Measurements from ENCODE around the gene NPDC1.
"Not testable (repeated sequence)": the region's sequence is repeated elsewhere in the genome, so short reads cannot be mapped to it uniquely, and the experiment has no call there.

The NPDC1 gene

DNA sequence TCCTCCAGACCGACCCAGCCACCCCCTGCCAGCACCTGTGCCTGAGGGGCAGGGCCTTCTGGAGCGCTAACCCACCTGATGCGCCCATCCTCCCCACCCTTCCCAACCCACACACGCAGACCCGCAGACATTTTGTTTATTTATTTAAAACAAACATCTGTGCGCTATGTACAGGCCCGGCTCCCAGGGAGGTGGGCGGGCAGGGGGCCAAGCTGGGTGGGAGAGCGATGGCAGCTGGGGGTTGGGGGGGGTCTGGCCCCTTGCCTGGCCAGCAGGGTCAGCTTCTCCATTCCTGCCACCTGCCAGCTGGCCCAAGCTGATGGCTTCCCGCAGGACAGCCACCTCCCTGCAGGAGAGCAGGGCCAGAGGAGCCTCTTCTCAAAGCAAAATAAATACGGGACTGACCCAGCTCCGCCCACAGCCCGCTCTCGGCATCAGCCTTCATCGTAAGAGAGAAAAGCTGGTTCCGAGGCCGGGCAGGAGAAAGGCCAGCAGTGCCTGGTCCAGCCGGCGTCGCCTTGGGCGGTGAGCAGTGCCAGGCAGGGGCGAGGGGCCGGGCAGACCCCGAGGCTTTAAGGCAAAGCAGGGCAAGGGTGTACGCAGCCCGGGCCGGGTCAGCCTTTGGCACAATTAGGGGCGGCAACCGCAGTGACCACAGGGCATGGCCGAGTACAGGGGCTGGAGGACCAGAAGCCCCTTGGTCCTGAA lies 38.7 kb downstream of the NPDC1 start:
- H3K9me3 ChIP-seq = 0 out of 2 replicates have a peak, but pooled peaks cover 6% of the 10 kb centered on the region
- no peaks in the 10 kb centered on the region for H3K27me3 ChIP-seq (ENCODE audit: low read depth)
- DNase-seq (ENCODE audit: low spot score in 2 of 2) = no peak
- no peak overlapping the region for H3K4me3 ChIP-seq
- no peaks in the 10 kb centered on the region for H3K36me3 ChIP-seq (replicated peaks)
- in situ Hi-C loops (cut with MboI; ENCODE audit: low sequenced_read_pairs) = no loop called here
- H3K4me1 ChIP-seq = no peaks in the 10 kb centered on the region

DNA sequence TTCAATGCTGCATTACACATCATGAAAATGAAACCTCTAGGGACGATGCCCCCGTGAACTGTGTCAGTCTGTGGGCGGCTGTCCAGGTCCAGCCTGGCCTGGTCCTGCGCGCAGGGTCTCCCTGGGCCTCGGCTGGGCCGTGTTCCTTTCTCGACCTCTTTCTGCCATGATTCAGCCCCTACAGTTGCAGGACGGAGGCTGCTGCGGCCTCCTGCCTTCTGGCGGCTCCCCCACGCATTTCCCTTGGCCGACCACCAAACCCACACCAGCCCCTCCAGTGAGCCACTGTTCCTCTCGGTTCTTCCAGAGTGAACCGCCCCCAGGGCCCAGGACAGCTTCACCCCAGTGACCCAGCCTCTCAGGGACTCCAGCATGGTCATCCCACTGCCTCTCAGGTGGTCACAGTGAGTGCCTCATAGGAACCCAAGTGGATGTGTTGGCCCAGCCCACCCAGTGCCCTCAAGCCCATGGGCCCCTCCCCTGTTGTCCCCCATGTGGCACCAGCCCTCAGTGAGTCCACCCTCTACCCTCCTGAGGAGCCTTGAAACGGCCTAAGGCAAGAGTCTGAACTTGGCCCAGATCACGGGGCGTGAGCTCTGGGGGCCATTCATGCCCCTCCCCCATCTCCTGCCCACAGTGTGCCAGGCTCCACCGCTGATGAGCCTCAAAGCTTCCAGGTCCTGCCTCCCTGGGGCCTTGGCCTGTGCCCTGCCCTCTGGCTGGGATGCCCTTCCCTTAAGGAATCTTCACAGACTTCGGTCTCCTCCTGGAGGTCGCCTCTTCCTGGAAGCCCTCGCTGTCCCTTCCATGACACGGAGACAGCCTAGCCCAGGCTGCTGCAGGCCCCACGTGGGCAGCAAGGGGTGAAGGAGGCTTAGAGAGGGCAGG lies 39.6 kb downstream of the NPDC1 start:
- no peak overlapping the region for H3K4me3 ChIP-seq
- no peak for DNase-seq (ENCODE audit: low spot score in 2 of 2)

DNA sequence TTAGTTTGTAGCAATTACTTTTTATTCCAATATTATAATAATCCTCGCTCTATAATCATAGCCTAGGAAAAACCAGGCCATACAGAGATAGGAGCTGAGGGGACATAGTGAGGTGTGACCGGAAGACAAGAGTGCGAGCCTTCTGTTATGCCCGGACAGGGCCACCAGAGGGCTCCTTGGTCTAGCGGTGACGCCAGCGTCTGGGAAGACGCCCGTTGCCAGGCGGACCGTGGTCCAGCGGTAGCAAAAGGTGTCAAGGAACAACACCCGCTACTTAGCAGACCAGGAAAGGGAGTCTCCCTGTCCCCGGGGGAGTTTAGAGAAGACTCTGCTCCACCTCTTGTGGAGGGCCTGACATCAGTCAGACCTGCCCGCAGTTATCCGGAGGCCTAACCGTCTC lies 41.7 kb downstream of the NPDC1 start:
- H3K36me3 ChIP-seq (replicated peaks); H3K9me3 ChIP-seq; in situ Hi-C loops (cut with MboI; ENCODE audit: low sequenced_read_pairs); H3K27me3 ChIP-seq (ENCODE audit: low read depth); H3K4me1 ChIP-seq; H3K4me3 ChIP-seq: not testable (repeated sequence)
- DNase-seq (ENCODE audit: low spot score in 2 of 2) = peak in 1 of 2 experiments; percentile 65

More for the DNA sequence above, 39.6 kb downstream of the NPDC1 start:
- in situ Hi-C loops (cut with MboI; ENCODE audit: low sequenced_read_pairs) = no loop called here
- Histone ChIP-seq H3K27me3 (ENCODE audit: low read depth) (no peaks in the 10 kb centered on the region), H3K36me3 (replicated peaks) (no peaks in the 10 kb centered on the region), H3K4me1 (no peaks in the 10 kb centered on the region), H3K9me3 (0 out of 2 replicates have a peak, but pooled peaks cover 6% of the 10 kb centered on the region)

DNA sequence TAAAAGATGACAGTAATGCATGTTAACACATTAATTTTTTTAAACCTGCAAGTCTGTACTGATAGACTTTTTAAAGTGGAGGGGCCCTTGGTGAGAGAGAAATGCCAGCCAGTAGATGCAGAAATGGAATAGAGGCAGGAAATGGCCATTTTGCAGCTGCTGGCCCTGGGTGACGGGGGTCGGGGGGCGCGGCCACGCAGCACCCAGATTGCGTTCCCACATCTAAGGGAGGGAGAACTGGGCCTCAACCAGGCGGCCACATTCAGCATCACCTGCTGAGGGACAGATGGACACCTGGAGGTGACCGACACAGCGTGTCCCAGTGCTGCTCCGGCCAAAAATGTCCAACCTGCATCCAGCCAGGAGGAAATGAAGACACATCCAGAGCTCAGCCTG lies 43.3 kb downstream of the NPDC1 start:
- in situ Hi-C loops (cut with MboI; ENCODE audit: low sequenced_read_pairs) = no loop called here

DNA sequence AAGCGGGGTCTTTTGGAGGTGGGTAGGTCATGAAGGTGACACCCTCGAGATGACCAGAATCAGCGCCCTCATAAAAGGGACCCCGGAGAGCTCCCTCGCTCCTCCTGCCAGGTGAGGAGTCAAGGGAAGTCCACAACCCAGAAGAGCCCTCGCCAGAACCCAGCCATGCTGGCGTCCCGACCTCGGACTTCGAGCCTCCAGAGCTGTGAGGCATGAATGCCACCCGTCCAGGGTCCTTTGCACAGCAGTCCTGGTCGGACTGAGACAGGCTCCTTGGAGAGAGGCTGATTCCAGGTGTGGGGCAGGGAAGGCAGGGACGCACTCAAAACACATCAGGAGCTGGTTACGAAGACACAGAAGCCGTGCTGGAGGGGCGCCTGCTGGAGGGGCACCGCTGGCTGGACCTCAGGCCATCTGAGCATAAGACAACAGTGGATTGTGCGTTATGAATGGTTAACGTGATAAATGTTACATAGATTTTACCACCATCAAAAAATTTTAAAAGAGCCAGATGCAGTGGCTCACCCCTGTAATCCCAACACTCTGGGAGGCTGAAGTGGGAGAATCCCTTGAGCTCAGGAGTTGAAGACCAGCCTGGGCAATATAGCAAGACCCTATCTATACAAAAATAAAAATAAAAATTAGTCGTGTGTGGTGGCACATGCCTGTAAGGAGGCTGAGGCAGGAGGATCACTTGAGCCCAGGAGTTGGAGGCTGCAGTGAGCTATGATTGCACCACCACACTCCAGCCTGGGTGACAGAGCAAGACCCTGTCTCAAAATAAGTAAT lies 43.9 kb downstream of the NPDC1 start:
- H3K27me3 ChIP-seq (ENCODE audit: low read depth) = no peaks in the 10 kb centered on the region; the same call in 1 of the 2 replicates
- no peaks in the 10 kb centered on the region for H3K36me3 ChIP-seq (replicated peaks)
- no peak for DNase-seq (ENCODE audit: low spot score in 2 of 2)
- 0 out of 2 replicates have a peak, but pooled peaks cover 6% of the 10 kb centered on the region for H3K9me3 ChIP-seq
- H3K4me1 ChIP-seq = no peaks in the 10 kb centered on the region
- H3K4me3 ChIP-seq = no peak overlapping the region
- in situ Hi-C loops (cut with MboI; ENCODE audit: low sequenced_read_pairs) = no loop called here

More for the DNA sequence above, 43.3 kb downstream of the NPDC1 start:
- no peaks in the 10 kb centered on the region for H3K36me3 ChIP-seq (replicated peaks)
- no peak for DNase-seq (ENCODE audit: low spot score in 2 of 2)
- H3K4me3 ChIP-seq = no peak overlapping the region
- 0 out of 2 replicates have a peak, but pooled peaks cover 6% of the 10 kb centered on the region for H3K9me3 ChIP-seq
- no peaks in the 10 kb centered on the region for H3K4me1 ChIP-seq
- H3K27me3 ChIP-seq (ENCODE audit: low read depth) = no peaks in the 10 kb centered on the region; the same call in 1 of the 2 replicates

DNA sequence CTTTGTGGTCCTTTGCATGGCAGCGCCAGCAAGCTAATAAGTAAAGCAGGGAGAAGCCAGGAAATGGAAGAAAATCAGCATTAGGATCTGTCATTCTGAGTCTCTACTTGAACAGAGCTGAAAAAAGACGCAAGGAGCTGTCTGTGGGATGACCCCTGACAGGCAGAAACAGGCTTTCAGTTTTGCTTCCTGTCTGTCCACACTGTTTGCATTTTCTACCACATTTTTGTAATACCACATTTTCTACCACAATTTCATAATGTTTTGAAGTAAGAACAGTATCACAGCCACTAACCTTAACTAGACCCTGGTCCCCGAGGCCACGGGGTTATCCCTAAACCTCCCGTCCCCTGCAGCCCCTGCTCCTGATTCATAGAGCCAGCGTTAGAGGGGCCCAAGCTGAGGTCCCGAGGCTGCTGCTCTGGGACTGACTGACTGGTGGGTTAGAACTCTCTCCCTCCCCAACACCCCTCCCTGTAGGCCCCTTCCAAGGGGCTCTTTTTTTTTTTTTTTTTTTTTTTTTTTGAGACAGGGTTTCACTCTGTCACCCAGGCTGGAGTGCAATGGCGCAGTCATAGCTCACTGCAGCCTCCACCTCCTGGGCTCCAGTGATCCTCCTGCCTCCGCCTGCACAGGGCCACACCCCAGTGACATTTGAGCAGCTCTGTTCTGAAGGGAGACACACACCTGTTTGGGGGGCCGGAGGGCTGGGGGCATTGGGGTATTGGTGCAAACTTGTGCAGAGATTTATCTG lies 45.6 kb downstream of the NPDC1 start:
- no peak overlapping the region for H3K4me3 ChIP-seq
- no peak for DNase-seq (ENCODE audit: low spot score in 2 of 2)

DNA sequence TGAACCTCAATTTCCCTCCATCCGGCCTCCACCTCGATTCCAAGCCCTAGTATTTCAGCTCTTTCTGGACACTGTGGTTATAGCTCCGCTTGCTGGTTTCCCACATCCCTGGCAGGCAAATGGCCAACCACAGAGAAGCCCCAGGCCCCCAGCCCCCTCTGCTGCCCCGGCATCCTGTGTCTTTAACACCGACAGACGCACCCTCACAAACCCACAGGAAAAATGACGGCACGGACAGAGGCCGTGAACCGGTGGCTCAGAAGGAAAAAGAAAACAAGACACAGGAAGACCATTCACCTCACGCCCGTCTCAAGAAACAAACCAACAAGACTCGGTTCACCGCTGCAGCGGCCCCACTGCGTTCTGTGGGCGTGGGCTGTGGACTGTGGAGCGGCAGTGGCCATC lies 48.1 kb downstream of the NPDC1 start:
- no peaks in the 10 kb centered on the region; the same call in 1 of the 2 replicates for H3K27me3 ChIP-seq (ENCODE audit: low read depth)
- in situ Hi-C loops (cut with MboI; ENCODE audit: low sequenced_read_pairs) = no loop called here
- peak in 1 of 2 experiments; percentile 30 for DNase-seq (ENCODE audit: low spot score in 2 of 2)

More for the DNA sequence above, 45.6 kb downstream of the NPDC1 start:
- Histone ChIP-seq H3K27me3 (ENCODE audit: low read depth) (no peaks in the 10 kb centered on the region; the same call in 1 of the 2 replicates), H3K4me1 (peaks cover 4% of the 10 kb centered on the region; the same call in 1 of the 2 replicates), H3K9me3 (0 out of 2 replicates have a peak, but pooled peaks cover 6% of the 10 kb centered on the region), H3K36me3 (replicated peaks) (no peaks in the 10 kb centered on the region)
- in situ Hi-C loops (cut with MboI; ENCODE audit: low sequenced_read_pairs) = no loop called here

DNA sequence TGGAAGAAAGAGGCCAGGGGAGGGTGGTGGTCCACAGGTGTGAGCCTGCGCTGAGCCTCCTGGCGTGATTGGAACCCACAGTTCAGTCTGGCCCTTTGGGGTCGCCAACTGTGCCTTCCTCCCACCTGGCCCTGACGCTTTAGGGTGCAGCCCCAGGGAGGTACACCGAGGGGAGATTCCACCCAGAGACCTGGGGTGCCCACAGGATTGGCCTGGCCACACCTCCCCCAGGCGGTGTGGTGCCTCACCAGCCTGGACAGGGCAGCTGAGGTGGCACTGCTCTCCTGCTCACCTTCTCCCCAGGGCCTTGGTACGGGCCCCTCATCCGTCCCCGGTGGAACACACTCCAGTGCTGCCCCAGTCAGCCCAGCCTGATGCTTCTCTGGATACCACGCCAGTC lies 48.6 kb downstream of the NPDC1 start:
- H3K4me1 ChIP-seq = peaks cover 4% of the 10 kb centered on the region; the same call in 1 of the 2 replicates
- H3K36me3 ChIP-seq (replicated peaks) = peaks cover 16% of the 10 kb centered on the region
- no peak for DNase-seq (ENCODE audit: low spot score in 2 of 2)
- H3K27me3 ChIP-seq (ENCODE audit: low read depth) = no peaks in the 10 kb centered on the region; the same call in 1 of the 2 replicates
- H3K9me3 ChIP-seq = no peaks in the 10 kb centered on the region
- H3K4me3 ChIP-seq = no peak overlapping the region
- in situ Hi-C loops (cut with MboI; ENCODE audit: low sequenced_read_pairs) = no loop called here

More for the DNA sequence above, 48.1 kb downstream of the NPDC1 start:
- H3K9me3 ChIP-seq = no peaks in the 10 kb centered on the region
- H3K4me3 ChIP-seq = no peak overlapping the region
- peaks cover 4% of the 10 kb centered on the region; the same call in 1 of the 2 replicates for H3K4me1 ChIP-seq
- H3K36me3 ChIP-seq (replicated peaks) = peaks cover 16% of the 10 kb centered on the region

DNA sequence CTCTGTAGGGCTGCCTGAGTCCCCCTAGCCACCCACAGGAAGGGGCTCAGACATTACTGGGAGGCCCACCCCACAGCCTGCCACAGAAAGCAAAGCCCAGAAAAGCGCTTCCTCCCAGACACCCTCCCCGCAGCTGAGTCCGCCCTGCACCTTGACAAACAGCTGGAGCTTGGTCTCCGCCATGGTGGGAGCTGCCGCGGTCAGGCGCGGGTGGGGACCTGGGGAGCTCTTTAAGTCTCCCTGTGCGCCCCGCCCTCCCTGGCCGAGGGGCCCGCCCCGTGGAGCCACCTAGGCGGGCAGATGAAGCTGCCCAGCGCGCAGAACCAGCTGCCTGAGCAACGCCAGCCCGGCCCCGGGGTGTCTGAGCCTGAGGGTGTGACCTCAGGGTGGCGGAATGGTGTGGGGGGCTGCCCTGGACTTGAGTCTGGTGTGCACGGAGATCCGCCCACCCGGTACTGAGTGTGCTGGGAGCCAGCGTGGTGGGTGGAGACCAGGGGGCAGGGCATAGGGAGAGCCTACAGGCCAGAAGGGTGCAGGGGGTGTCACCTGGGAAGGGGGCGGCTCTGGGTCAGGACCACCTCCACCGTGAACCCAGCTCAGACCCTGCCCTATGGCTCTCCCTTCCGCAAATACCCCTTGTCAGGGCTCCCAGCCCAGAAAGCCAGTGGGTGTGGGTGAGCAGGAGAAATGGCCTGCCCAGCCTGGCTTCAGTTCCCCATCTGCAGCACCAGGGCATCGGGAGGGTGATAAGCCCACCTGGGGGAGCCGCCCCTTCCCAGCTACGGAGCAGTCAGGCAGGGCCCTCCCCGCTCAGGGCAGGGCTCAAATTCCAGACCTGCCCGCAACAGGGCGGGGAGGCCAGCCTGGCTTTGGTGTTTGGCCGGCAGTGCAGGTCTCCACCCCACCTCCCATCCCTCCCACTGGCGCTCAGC lies 49.4 kb downstream of the NPDC1 start, which contains the start of gene CLIC3:
Gene CLIC3 (minus strand): TSS at position 208 of the 932 bp plus-strand sequence. CDS start 25 bp downstream, at position 183.
- no peak within 1 kb of the TSS for H3K4me3 ChIP-seq
- peaks cover 4% of the 10 kb centered on the region; the same call in 1 of the 2 replicates for H3K4me1 ChIP-seq
- peaks cover 16% of the 10 kb centered on the region for H3K36me3 ChIP-seq (replicated peaks)
- H3K9me3 ChIP-seq = no peaks in the 10 kb centered on the region; the same call in 1 of the 2 replicates
- in situ Hi-C loops (cut with MboI; ENCODE audit: low sequenced_read_pairs) = no loop called here
- H3K27me3 ChIP-seq (ENCODE audit: low read depth) = no peaks in the 10 kb centered on the region; the same call in 1 of the 2 replicates
- peak in 1 of 2 experiments; percentile 56 for DNase-seq (ENCODE audit: low spot score in 2 of 2)

DNA sequence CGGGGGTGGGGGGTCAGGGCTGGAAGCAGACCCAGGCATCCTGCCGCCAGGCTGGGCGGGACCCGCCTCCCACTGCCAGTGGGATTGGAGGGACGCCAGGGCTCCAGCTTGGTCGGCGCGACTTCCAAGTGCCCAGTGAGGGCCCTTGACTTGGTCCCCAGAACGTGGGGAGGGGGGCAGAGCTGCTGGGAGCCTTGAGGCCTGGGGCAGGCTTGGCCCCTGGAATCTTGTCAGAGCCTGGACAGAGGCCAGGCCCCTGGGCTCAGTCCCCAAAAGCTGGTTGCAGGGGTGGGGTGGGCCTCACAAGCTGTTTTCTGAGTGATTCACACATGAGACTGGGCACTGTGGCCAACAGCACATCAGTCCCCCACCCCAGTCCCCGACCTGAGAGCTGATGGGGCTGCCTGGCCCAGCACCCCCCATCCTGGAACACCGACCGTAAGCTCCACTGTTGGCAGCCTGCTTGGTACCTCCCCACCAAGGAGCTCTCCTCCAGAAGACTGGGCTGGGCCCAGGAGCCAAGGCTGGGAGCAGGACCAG lies 50.1 kb downstream of the NPDC1 start:
- in situ Hi-C loops (cut with MboI; ENCODE audit: low sequenced_read_pairs) = no loop called here
- DNase-seq (ENCODE audit: low spot score in 2 of 2) = peak in 1 of 2 experiments; percentile 36
- peaks cover 4% of the 10 kb centered on the region; the same call in 1 of the 2 replicates for H3K4me1 ChIP-seq

DNA sequence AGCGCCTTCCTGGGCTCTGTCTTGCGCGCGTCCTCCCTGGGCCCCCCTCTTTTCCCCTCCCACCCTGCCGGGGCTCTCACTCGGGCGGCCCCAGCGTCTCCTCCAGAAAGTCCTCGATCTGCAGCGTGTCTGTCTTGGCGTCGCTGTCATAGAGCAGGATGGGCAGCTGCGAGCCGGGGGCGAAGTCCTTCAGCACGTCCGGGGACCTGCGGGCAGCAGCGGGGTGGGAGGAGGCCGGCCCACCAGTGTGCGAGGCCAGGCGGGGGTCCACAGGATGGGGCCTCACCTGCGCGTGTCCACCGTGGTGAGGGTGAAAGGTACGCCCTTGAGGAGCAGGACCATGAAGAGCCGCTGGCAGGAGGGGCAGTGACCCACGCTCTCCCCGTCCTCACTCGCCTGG lies 50.6 kb downstream of the NPDC1 start:
- in situ Hi-C loops (cut with MboI; ENCODE audit: low sequenced_read_pairs) = no loop called here
- H3K36me3 ChIP-seq (replicated peaks) = peaks cover 16% of the 10 kb centered on the region
- H3K4me3 ChIP-seq = no peak overlapping the region
- peaks cover 2% of the 10 kb centered on the region; the same call in 1 of the 2 replicates for H3K9me3 ChIP-seq
- no peaks in the 10 kb centered on the region; the same call in 1 of the 2 replicates for H3K27me3 ChIP-seq (ENCODE audit: low read depth)
- no peak for DNase-seq (ENCODE audit: low spot score in 2 of 2)
- peaks cover 4% of the 10 kb centered on the region; the same call in 1 of the 2 replicates for H3K4me1 ChIP-seq

More for the DNA sequence above, 50.1 kb downstream of the NPDC1 start:
- Histone ChIP-seq H3K9me3 (peaks cover 2% of the 10 kb centered on the region; the same call in 1 of the 2 replicates), H3K4me3 (no peak overlapping the region), H3K36me3 (replicated peaks) (peaks cover 16% of the 10 kb centered on the region), H3K27me3 (ENCODE audit: low read depth) (no peaks in the 10 kb centered on the region; the same call in 1 of the 2 replicates)
